Neural progenitor cell (in vitro differentiated cells): ENCODE results near the gene PMPCA. TPM values are rescaled to one million over a fixed set of nuclear protein-coding genes. Genes with fewer than 3 reads are reported as not detected.
"Not testable (repeated sequence)": the region's sequence is repeated elsewhere in the genome, so short reads cannot be mapped to it uniquely, and the experiment has no call there.

Source experiments
- DNase-seq: peaks from one replicate; pipeline ENCODE4 v3.0.0-alpha.2; 2016; ENCODE audit warnings: low spot score
- H2AFZ ChIP-seq: fragments of 200-600 bp; sonication (generic); replicated peaks from 2 replicates; pipeline ENCODE4 v1.6.1; 2016; ENCODE audit warnings: antibody characterized with exemption
- H3F3A ChIP-seq: fragments of 200-600 bp; sonication (generic); 2 replicates; pipeline ENCODE4 v1.6.1; 2016; ENCODE audit warnings: antibody characterized with exemption, low read depth
- H3K27ac ChIP-seq: fragments of 200-600 bp; sonication (generic); 2 replicates; pipeline ENCODE4 v1.5.1; 2016; ENCODE audit warnings: mild to moderate bottlenecking
- H3K27me3 ChIP-seq: fragments of 200-600 bp; sonication (generic); 2 replicates; pipeline ENCODE4 v1.6.1; 2016; ENCODE audit warnings: mild to moderate bottlenecking, moderate library complexity
- H3K36me3 ChIP-seq: fragments of 200-600 bp; sonication (generic); 2 replicates; pipeline ENCODE4 v1.5.1; 2016
- H3K4me1 ChIP-seq: fragments of 200-600 bp; sonication (generic); 2 replicates; pipeline ENCODE4 v1.6.1; 2016; ENCODE audit warnings: mixed run types
- H3K4me2 ChIP-seq: fragments of 200-600 bp; sonication (generic); 2 replicates; pipeline ENCODE4 v1.6.1; 2016
- H3K4me3 ChIP-seq: fragments of 200-600 bp; sonication (generic); 2 replicates; pipeline ENCODE4 v1.5.1; 2016
- H3K79me2 ChIP-seq: fragments of 200-600 bp; sonication (generic); 2 replicates; pipeline ENCODE4 v1.6.1; 2016; ENCODE audit warnings: low read depth
- H3K9ac ChIP-seq: fragments of 200-600 bp; sonication (generic); 2 replicates; pipeline ENCODE4 v1.6.1; 2016
- H3K9me3 ChIP-seq: fragments of 200-600 bp; sonication (generic); 2 replicates; pipeline ENCODE4 v1.5.1; 2016; ENCODE audit warnings: low read depth
- H4K20me1 ChIP-seq: fragments of 200-600 bp; sonication (generic); 2 replicates; pipeline ENCODE4 v1.6.1; 2016; ENCODE audit warnings: low read depth
- H3K27ac Mint-ChIP-seq: 3 replicates; pipeline ENCODE4 v1.8.0; 2021; ENCODE audit warnings: mixed read lengths
- H3K27me3 Mint-ChIP-seq: 2 replicates; pipeline ENCODE4 v1.8.0; 2022; ENCODE audit warnings: low read depth, mild to moderate bottlenecking, inconsistent platforms, moderate library complexity, mixed read lengths; ENCODE audit not compliant: insufficient read depth
- H3K36me3 Mint-ChIP-seq: 3 replicates; pipeline ENCODE4 v1.8.0; 2021; ENCODE audit warnings: mixed read lengths
- H3K4me1 Mint-ChIP-seq: 3 replicates; pipeline ENCODE4 v1.8.0; 2021; ENCODE audit warnings: mixed read lengths
- H3K4me3 Mint-ChIP-seq: 3 replicates; pipeline ENCODE4 v1.8.0; 2021; ENCODE audit warnings: mild to moderate bottlenecking, moderate library complexity, mixed read lengths
- H3K9me3 Mint-ChIP-seq: 3 replicates; pipeline ENCODE4 v1.8.0; 2020; ENCODE audit warnings: mixed read lengths
- EZH2 ChIP-seq: fragments of 200-600 bp; sonication (generic); IDR thresholded peaks from 2 replicates; pipeline ENCODE4 v1.6.1; 2017; ENCODE audit warnings: antibody characterized with exemption, mild to moderate bottlenecking, moderate library complexity
- EZH2phosphoT487 ChIP-seq: fragments of 200-600 bp; sonication (generic); IDR thresholded peaks from 2 replicates; pipeline ENCODE4 v1.6.1; 2017; ENCODE audit warnings: antibody characterized with exemption
- total RNA-seq: library from RNA; depleted of rRNA; stranded (reverse); fragments of >200 nt; gene quantifications from 2 replicates; pipeline ENCODE4 v1.2.3, GENCODE V29; 2015; ENCODE audit warnings: low replicate concordance
- TF ChIP-seq, protein P1 (sequence below): fragments of 200-600 bp; sonication (generic); IDR thresholded peaks from 2 replicates; pipeline ENCODE4 v1.5.1; 2017; ENCODE audit warnings: antibody characterized with exemption, mild to moderate bottlenecking

PMPCA gene
- total RNA-seq, 1 donor from 2014 or later = 51.3 TPM

DNA sequence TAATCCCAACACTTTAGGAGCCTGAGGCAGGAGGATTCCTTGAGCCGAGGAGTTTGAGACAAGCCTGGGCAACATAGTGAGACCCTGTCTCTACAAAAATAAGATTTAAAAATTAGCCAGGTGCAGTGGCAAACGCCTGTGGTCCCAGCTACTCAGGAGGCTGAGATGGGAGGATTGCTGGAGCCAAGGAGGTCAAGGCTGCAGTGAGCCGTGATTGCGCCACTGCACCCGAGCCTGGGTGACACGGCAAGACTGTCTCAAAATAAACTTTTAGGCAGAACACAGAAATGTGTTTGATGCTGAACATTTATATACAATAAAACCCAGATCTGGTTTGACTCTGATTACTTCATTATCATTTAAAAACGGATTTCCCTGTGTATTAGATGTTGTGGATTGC lies 5.0 kb upstream of the PMPCA start:
- H3K79me2 ChIP-seq = peaks cover 18% of the 10 kb centered on the region
- no peaks in the 10 kb centered on the region for H3K9me3 Mint-ChIP-seq
- H4K20me1 ChIP-seq = peaks cover 17% of the 10 kb centered on the region
- H3K4me3 ChIP-seq = no peak overlapping the region
- peaks cover 18% of the 10 kb centered on the region for H3K36me3 Mint-ChIP-seq
- H3K9me3 ChIP-seq = no peaks in the 10 kb centered on the region
- H3K4me3 Mint-ChIP-seq = no peak overlapping the region
- no peak overlapping the region for H3K27ac Mint-ChIP-seq
- H3K27ac ChIP-seq = no peak overlapping the region
- no peaks in the 10 kb centered on the region for H3K27me3 ChIP-seq
- H3K36me3 ChIP-seq = peaks cover 3% of the 10 kb centered on the region
- no peak for DNase-seq
- H3F3A ChIP-seq = peaks cover 14% of the 10 kb centered on the region
- TF ChIP-seq, protein P1, sequence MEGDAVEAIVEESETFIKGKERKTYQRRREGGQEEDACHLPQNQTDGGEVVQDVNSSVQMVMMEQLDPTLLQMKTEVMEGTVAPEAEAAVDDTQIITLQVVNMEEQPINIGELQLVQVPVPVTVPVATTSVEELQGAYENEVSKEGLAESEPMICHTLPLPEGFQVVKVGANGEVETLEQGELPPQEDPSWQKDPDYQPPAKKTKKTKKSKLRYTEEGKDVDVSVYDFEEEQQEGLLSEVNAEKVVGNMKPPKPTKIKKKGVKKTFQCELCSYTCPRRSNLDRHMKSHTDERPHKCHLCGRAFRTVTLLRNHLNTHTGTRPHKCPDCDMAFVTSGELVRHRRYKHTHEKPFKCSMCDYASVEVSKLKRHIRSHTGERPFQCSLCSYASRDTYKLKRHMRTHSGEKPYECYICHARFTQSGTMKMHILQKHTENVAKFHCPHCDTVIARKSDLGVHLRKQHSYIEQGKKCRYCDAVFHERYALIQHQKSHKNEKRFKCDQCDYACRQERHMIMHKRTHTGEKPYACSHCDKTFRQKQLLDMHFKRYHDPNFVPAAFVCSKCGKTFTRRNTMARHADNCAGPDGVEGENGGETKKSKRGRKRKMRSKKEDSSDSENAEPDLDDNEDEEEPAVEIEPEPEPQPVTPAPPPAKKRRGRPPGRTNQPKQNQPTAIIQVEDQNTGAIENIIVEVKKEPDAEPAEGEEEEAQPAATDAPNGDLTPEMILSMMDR = no peak
- TF ChIP-seq EZH2 (no peak), EZH2phosphoT487 (no peak)
- H2AFZ ChIP-seq = no peak overlapping the region
- peaks cover 9% of the 10 kb centered on the region for H3K4me1 ChIP-seq
- no peak overlapping the region for H3K9ac ChIP-seq
- H3K27me3 Mint-ChIP-seq = peaks cover 16% of the 10 kb centered on the region
- H3K4me1 Mint-ChIP-seq = peaks cover 19% of the 10 kb centered on the region
- no peak overlapping the region for H3K4me2 ChIP-seq

DNA sequence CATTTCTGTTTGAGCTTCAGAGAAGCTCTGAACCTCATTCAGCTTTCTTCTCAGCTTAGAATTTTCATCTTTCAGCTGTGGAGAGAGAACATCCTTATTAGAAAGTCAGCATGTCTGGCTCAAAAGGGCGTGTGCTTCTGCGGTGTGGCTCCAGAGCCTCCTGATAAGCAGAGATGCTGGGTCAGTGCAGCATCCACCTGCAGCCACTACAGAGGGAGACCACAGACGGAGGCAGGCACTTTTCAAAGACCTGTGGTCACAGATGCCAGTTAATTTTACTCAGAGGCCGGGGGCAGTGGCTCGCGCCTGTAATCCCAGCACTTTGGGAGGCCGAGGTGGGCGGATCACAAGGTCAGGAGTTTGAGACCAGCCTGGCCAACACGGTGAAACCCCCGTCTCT lies 4.6 kb upstream of the PMPCA start:
- Histone ChIP-seq H3F3A (peaks cover 10% of the 10 kb centered on the region), H3K79me2 (peaks cover 22% of the 10 kb centered on the region), H4K20me1 (peaks cover 19% of the 10 kb centered on the region)
- not testable (repeated sequence) for H3K36me3 ChIP-seq, H3K4me3 ChIP-seq, H3K4me1 ChIP-seq, H3K9ac ChIP-seq, DNase-seq, H3K4me2 ChIP-seq, H2AFZ ChIP-seq, H3K9me3 Mint-ChIP-seq, H3K4me3 Mint-ChIP-seq, H3K27ac Mint-ChIP-seq, H3K27ac ChIP-seq, H3K27me3 ChIP-seq, H3K9me3 ChIP-seq
- Mint-ChIP-seq H3K36me3 (peaks cover 18% of the 10 kb centered on the region), H3K4me1 (peaks cover 19% of the 10 kb centered on the region), H3K27me3 (peaks cover 16% of the 10 kb centered on the region)

DNA sequence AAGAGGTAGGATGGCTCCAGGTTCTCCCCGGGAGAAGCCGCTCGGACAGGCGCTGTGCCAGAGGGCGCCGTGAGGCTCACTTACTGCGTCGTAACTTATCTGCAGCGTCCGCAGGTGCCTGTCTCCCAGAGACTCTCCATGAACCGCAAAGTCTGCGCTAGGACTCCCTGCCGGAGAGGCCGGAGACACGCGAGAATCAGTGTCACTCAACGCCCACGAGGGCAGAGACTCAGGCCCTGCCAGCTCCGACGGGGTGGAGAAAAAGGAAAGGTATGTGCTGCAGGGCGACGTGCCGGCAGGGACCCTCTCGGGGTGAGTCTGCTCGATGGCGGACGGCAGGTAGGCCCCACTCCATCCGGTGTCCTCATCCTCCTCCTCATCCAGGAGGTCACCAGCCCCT lies 3.4 kb upstream of the PMPCA start:
- H3K4me3 Mint-ChIP-seq, H3F3A ChIP-seq, H2AFZ ChIP-seq, H3K9ac ChIP-seq, H3K36me3 ChIP-seq, H3K27ac ChIP-seq, H3K4me2 ChIP-seq, H3K9me3 ChIP-seq, H3K27me3 ChIP-seq, DNase-seq, H3K9me3 Mint-ChIP-seq, H3K27ac Mint-ChIP-seq, H3K4me3 ChIP-seq: not testable (repeated sequence)
- H3K4me1 ChIP-seq = peaks cover 13% of the 10 kb centered on the region
- H3K27me3 Mint-ChIP-seq = peaks cover 14% of the 10 kb centered on the region
- peaks cover 29% of the 10 kb centered on the region for H3K4me1 Mint-ChIP-seq
- peaks cover 15% of the 10 kb centered on the region for H3K36me3 Mint-ChIP-seq
- peaks cover 31% of the 10 kb centered on the region for H4K20me1 ChIP-seq
- peaks cover 34% of the 10 kb centered on the region for H3K79me2 ChIP-seq

DNA sequence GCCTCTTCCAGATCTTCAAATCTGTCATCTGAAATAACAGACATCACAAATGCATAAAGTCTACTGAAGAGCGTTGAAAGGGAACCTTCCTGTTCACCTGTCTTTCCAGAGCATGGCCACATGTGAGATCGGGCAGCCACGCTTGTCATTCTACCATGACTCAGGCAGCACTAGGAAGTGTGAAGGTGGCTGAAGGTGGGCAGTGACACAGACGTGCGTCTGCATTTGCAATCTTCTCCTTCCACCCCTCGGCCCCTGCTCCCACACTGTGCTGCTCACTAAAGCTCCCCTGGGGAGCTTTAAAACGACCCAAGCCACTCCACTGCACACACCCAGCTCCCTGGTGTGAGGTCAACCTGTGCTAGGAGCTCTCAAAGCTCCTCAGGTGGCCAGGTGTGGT lies 2.5 kb upstream of the PMPCA start:
- no peaks in the 10 kb centered on the region for H3K9me3 ChIP-seq
- peaks cover 31% of the 10 kb centered on the region for H4K20me1 ChIP-seq
- H2AFZ ChIP-seq = no peak overlapping the region
- no peak overlapping the region for H3K27ac Mint-ChIP-seq
- no peak overlapping the region for H3K4me2 ChIP-seq
- TF ChIP-seq EZH2phosphoT487 (no peak), EZH2 (no peak)
- TF ChIP-seq, protein P1 = no peak
- H3K4me1 ChIP-seq = peaks cover 13% of the 10 kb centered on the region
- no peak overlapping the region for H3K9ac ChIP-seq
- no peaks in the 10 kb centered on the region for H3K27me3 ChIP-seq
- no peak overlapping the region for H3K4me3 ChIP-seq
- peaks cover 29% of the 10 kb centered on the region for H3K4me1 Mint-ChIP-seq
- H3K36me3 ChIP-seq = peaks cover 8% of the 10 kb centered on the region
- no peak overlapping the region for H3K27ac ChIP-seq
- peaks cover 11% of the 10 kb centered on the region for H3K36me3 Mint-ChIP-seq
- DNase-seq = no peak
- H3K27me3 Mint-ChIP-seq = peaks cover 14% of the 10 kb centered on the region
- H3K9me3 Mint-ChIP-seq = no peaks in the 10 kb centered on the region
- H3F3A ChIP-seq = no peaks in the 10 kb centered on the region
- peak overlapping the region; percentile 61 for H3K4me3 Mint-ChIP-seq
- H3K79me2 ChIP-seq = peaks cover 42% of the 10 kb centered on the region
